Panc1 (cell line): ENCODE measurements around the gene VEGFA.

Source experiments
- CTCF ChIP-seq: fragments of 450-650 bp; IDR thresholded peaks from 2 replicates; pipeline ENCODE4 v1.5.1; 2017; ENCODE audit warnings: mild to moderate bottlenecking
- POLR2AphosphoS5 ChIP-seq: IDR thresholded peaks from 2 replicates; pipeline ENCODE4 v1.6.1; 2012; ENCODE audit warnings: mild to moderate bottlenecking, low read depth, low read length, moderate library complexity
- REST ChIP-seq, 2 experiments: IDR thresholded peaks; 2 replicates each; pipeline ENCODE4 v1.6.1; 2011 to 2012; ENCODE audit warnings: low read depth in 2 of 2, control low read depth in 1 of 2, low read length in 1 of 2, mild to moderate bottlenecking in 1 of 2, moderate library complexity in 1 of 2; ENCODE audit not compliant: insufficient read depth in 1 of 2
- TCF7L2 ChIP-seq: IDR thresholded peaks from 2 replicates; pipeline ENCODE4 v1.6.1; 2011; ENCODE audit warnings: mild to moderate bottlenecking, low read depth, low read length, inconsistent platforms

GRCh38 chr6:43801495-43802181 is 31.6 kb downstream of the VEGFA start:
- TF ChIP-seq CTCF (no peak), POLR2AphosphoS5 (no peak), REST (IDR thresholded peaks at IDR 0.05; ENCODE audit: insufficient read depth in 1 of 2, low read depth in 2 of 2, low read length in 1 of 2) (no peak), TCF7L2 (no peak)
